ENCODE results near the gene HNRNPUL2. TPM values are rescaled to one million over a fixed set of nuclear protein-coding genes. Genes with fewer than 3 reads are reported as not detected.

Gene HNRNPUL2
- total and polyA plus RNA-seq, 9 of the 15 experiments (the other 6 are each of a cell fraction or from before 2014, with no cell fraction given): 0.89 to 44.3 (median 15.2) TPM

DNA sequence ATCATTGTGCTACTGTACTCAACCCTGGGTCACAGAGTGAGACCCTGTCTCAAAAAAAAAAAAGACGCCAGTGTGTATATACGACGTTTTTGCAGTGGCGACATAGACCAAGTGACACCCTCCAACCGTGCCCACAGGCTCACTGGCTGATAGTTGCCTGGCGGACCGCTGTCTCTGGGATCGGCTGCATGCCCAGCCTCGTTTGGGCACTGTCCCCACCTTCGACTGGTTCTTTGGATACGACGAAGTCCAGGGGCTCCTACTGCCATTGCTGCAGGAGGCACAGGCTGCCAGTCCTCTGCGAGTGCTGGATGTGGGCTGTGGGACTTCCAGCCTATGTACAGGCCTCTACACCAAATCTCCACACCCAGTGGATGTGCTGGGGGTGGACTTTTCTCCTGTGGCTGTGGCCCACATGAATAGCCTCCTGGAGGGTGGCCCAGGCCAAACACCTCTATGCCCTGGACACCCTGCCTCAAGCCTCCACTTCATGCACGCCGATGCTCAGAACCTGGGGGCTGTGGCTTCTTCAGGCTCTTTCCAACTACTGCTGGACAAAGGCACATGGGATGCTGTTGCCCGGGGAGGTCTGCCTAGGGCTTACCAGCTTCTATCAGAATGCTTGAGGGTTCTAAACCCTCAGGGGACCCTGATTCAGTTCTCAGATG is 60.9 kb downstream of the HNRNPUL2 start (continued):
- TF ChIP-seq, protein P1, sequence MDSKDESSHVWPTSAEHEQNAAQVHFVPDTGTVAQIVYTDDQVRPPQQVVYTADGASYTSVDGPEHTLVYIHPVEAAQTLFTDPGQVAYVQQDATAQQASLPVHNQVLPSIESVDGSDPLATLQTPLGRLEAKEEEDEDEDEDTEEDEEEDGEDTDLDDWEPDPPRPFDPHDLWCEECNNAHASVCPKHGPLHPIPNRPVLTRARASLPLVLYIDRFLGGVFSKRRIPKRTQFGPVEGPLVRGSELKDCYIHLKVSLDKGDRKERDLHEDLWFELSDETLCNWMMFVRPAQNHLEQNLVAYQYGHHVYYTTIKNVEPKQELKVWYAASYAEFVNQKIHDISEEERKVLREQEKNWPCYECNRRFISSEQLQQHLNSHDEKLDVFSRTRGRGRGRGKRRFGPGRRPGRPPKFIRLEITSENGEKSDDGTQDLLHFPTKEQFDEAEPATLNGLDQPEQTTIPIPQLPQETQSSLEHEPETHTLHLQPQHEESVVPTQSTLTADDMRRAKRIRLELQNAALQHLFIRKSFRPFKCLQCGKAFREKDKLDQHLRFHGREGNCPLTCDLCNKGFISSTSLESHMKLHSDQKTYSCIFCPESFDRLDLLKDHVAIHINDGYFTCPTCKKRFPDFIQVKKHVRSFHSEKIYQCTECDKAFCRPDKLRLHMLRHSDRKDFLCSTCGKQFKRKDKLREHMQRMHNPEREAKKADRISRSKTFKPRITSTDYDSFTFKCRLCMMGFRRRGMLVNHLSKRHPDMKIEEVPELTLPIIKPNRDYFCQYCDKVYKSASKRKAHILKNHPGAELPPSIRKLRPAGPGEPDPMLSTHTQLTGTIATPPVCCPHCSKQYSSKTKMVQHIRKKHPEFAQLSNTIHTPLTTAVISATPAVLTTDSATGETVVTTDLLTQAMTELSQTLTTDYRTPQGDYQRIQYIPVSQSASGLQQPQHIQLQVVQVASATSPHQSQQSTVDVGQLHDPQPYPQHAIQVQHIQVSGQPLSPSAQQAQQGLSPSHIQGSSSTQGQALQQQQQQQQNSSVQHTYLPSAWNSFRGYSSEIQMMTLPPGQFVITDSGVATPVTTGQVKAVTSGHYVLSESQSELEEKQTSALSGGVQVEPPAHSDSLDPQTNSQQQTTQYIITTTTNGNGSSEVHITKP (IDR thresholded peaks at IDR 0.05; ENCODE audit: partially characterized antibody): no peak
- peak; percentile 16; the same call in 1 of the 2 replicates for TF ChIP-seq MYC (IDR thresholded peaks at IDR 0.05; ENCODE audit: low read depth, low read length)
- TF ChIP-seq MYC (CRISPR knock-in tag; IDR thresholded peaks at IDR 0.05; ENCODE audit: borderline replicate concordance, low read depth): 0 out of 2 replicates have a peak, but pooled peaks have one; percentile 39
- TF ChIP-seq SIN3A (IDR thresholded peaks at IDR 0.05; ENCODE audit: borderline replicate concordance in 2 of 2, control insufficient read depth in 1 of 2, low read depth in 2 of 2, low read length in 2 of 2): 0 out of 4 replicates have a peak, but pooled peaks of 1 of the 2 experiments have one; percentile 7
- TF ChIP-seq, protein P2, sequence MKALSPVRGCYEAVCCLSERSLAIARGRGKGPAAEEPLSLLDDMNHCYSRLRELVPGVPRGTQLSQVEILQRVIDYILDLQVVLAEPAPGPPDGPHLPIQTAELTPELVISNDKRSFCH (CRISPR knock-in tag; IDR thresholded peaks at IDR 0.05): no peak
- TF ChIP-seq, protein P2 (tag; IDR thresholded peaks at IDR 0.05): no peak
- TF ChIP-seq ASH1L (IDR thresholded peaks at IDR 0.05; ENCODE audit: borderline replicate concordance, low read depth, partially characterized antibody): no peak
- TF ChIP-seq FOSL1 (tag; conservative IDR thresholded peaks at IDR 0.05): no peak
- TF ChIP-seq POLR2G (IDR thresholded peaks at IDR 0.05; ENCODE audit: low read depth, low read length): peak; percentile 45
- 0 out of 2 replicates have a peak, but pooled peaks have one; percentile 2 for TF ChIP-seq RBFOX2 (IDR thresholded peaks at IDR 0.05; ENCODE audit: low read depth, low read length)
- TF ChIP-seq HNRNPL (IDR thresholded peaks at IDR 0.05; ENCODE audit: low read depth, low read length): 0 out of 2 replicates have a peak, but pooled peaks have one; percentile 62
- no peak for TF ChIP-seq ZNF354B (CRISPR knock-in tag; IDR thresholded peaks at IDR 0.05)
- TF ChIP-seq NR1H2 (CRISPR knock-in tag; IDR thresholded peaks at IDR 0.05): no peak
- peak; percentile 30 for TF ChIP-seq RBM22 (IDR thresholded peaks at IDR 0.05; ENCODE audit: low read depth, low read length, poor library complexity, severe bottlenecking)
- TF ChIP-seq POLR2A (conservative IDR thresholded peaks at IDR 0.05): peak; percentile 30
- no peak for TF ChIP-seq HEY1 (CRISPR knock-in tag; IDR thresholded peaks at IDR 0.05; ENCODE audit: borderline replicate concordance)
- TF ChIP-seq KDM5B (IDR thresholded peaks at IDR 0.05; ENCODE audit: insufficient replicate concordance, low read depth, low read length): peak; percentile 36
- TF ChIP-seq, protein P3, sequence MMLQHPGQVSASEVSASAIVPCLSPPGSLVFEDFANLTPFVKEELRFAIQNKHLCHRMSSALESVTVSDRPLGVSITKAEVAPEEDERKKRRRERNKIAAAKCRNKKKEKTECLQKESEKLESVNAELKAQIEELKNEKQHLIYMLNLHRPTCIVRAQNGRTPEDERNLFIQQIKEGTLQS (IDR thresholded peaks at IDR 0.05): no peak
- TF ChIP-seq, protein P3 (CRISPR knock-in tag; conservative IDR thresholded peaks at IDR 0.05): peak; percentile 18; the same call in 1 of the 2 replicates
- no peak for TF ChIP-seq KLF16 (IDR thresholded peaks at IDR 0.05)
- no peak for TF ChIP-seq ZNF384 (IDR thresholded peaks at IDR 0.05; ENCODE audit: low read depth, low read length)
- no peak for TF ChIP-seq TFAM (CRISPR knock-in tag; conservative IDR thresholded peaks at IDR 0.05)
